ENCODE results near the gene BMP6.

The BMP6 gene

GRCh38 chr6:7836371-7837026 is 110.6 kb downstream of the BMP6 start:
- no peak for DNase-seq

- no peak for DNase-seq
Measured at GRCh38 chr6:7841781-7842468, 116.0 kb downstream of the BMP6 start.

GRCh38 chr6:7846966-7847818 is 121.3 kb downstream of the BMP6 start:
- DNase-seq: no peak

GRCh38 chr6:7848229-7848628 is 122.3 kb downstream of the BMP6 start:
- DNase-seq: no peak

GRCh38 chr6:7851780-7852179 is 125.9 kb downstream of the BMP6 start:
- DNase-seq: no peak

GRCh38 chr6:7859591-7859990 is 133.7 kb downstream of the BMP6 start:
- DNase-seq: no peak

GRCh38 chr6:7865781-7866180 is 139.9 kb downstream of the BMP6 start:
- DNase-seq: no peak

GRCh38 chr6:7866526-7866925 is 140.6 kb downstream of the BMP6 start:
- no peak for DNase-seq

GRCh38 chr6:7868926-7869325 is 143.0 kb downstream of the BMP6 start:
- no peak for DNase-seq

GRCh38 chr6:7878401-7878964 is 152.6 kb downstream of the BMP6 start:
- no peak for DNase-seq

- DNase-seq: no peak
Measured at GRCh38 chr6:7879043-7879442, 153.1 kb downstream of the BMP6 start.

- no peak for DNase-seq
Measured at GRCh38 chr6:7879579-7879978, 153.7 kb downstream of the BMP6 start.

- DNase-seq: no peak
Measured at GRCh38 chr6:7879980-7880717, 154.2 kb downstream of the BMP6 start.

GRCh38 chr6:7880718-7881107 is 154.8 kb downstream of the BMP6 start:
- no peak for DNase-seq

- no peak for DNase-seq
Measured at GRCh38 chr6:7881765-7882500, 156.0 kb downstream of the BMP6 start.

- DNase-seq: no peak
Measured at GRCh38 chr6:7882505-7883257, 156.8 kb downstream of the BMP6 start.

- no peak for DNase-seq
Measured at GRCh38 chr6:7883381-7883780, 157.5 kb downstream of the BMP6 start.

- DNase-seq: no peak
Measured at GRCh38 chr6:7886132-7886531, 160.2 kb downstream of the BMP6 start.

- DNase-seq: no peak
Measured at GRCh38 chr6:7887278-7887991, 161.5 kb downstream of the BMP6 start.

- no peak for DNase-seq
Measured at GRCh38 chr6:7888587-7889357, 162.9 kb downstream of the BMP6 start.
